HG02973 (cell line): ENCODE results near the gene BCL11B.

Experiments
- ATAC-seq: cut with Tn5 transposase; IDR thresholded peaks from one replicate; pipeline ENCODE4 v1.9.1; 2021; ENCODE audit warnings: moderate library complexity; ENCODE audit not compliant: unreplicated experiment

The BCL11B gene

DNA sequence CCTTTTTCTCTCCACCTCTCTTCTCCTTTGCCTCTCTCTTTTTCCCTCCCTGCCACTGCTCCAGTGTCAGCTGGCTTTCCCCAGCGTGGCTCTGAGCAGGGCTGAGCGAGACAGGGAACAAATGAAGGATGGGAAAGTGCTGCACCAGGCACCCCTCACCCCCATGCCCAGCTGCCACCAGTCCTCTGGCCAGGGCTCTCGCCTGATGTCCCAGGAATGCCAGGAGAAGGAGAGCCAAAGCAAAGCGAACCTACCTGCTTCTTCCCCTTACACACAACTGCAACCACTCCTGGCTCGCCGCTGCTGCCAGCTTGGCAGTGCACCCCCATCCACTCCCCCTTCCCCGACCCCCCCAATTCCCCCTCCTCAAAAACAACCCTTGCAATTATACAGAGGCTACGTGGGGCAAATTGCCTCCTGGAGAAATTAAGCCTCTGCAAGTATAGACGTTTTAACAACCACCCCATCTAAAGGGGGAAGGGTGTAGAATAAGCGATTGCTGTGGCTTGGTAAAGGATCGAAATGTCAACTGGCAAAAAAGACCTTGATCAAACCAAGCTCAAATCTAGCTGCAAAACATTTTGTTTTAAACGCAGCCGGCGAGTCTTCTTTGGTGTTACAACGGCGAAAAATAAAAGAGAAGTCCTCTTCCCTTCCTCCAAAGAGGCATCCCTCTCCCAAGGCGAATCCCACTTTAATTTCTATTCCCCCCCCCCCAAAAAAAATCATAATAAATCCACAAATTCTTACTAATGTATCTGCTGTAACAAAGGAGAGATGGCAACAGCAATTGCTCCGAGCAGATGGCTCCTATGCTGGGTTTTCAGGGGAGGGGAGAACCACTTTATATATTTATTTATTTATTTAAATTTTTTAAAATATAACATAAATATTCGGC, 2.9 kb downstream of the BCL11B start:
- ATAC-seq, result no peak

- no peak for ATAC-seq
These were observed 3.9 kb downstream of the BCL11B start for GRCh38 chr14:99267837-99268781.

DNA sequence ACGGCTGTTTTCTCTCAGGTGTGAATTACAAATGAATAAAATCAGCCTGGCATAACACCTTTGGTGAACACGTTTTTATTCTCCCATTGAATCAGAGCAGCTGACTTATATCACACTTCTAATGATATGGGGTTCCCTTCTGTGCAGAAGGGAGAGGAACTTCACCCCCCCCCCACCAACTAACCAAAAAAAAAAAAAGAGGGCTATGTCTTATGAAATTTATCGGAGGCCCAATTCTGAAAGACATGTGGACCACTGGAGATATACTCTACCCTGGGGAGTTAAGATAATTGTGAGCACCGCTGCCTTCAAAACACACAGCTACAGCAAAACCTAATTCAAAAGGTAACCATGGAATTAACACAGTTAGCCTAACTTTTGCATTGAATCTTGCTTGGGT, 4.6 kb downstream of the BCL11B start:
- no peak for ATAC-seq

DNA sequence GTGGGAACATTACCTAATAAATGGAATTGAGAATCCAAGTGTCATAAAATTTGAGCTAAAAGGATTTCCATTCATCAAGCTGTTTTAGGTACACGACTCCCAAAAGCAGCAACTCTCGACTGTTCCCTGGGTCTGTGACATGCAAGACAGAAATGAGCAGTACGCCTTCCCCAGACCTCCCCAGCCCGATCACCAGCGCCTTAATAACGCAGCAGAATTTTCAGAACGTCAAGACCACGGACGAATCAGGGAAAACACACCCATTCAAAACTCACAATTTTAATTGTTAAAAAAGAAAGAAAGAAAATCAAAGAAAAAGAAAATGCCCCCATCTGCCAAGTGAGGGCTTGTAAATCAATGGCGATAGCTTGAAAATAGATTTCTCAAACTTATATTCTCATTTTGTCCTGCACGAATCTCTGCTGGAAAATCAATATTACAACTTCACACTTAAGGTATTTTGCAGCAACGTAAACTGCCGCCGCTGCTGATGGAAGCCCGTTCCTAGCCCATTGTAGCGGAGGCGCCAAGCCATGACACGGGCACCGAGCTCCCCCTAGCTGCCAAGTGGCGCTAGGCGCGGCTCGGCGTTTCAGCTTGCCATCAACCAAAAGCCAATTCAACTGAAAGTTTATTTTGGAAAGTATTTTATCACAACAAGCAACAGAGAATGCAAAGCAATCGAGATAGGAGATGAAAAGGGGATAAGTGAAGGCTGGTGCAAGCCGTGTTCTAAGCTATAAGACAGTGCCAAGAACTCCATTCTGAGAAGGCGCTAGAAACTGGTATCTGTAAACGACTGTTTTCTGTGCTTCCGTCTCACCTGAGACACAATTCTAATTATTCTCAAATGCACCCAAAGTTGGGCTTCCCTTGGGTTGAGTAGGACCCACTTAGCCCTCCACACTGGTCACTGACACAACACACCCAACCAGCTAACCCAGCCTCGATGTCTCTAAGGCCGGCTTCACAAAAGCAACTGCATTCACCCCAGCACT, 5.5 kb downstream of the BCL11B start:
- ATAC-seq, result peak; percentile 75

DNA sequence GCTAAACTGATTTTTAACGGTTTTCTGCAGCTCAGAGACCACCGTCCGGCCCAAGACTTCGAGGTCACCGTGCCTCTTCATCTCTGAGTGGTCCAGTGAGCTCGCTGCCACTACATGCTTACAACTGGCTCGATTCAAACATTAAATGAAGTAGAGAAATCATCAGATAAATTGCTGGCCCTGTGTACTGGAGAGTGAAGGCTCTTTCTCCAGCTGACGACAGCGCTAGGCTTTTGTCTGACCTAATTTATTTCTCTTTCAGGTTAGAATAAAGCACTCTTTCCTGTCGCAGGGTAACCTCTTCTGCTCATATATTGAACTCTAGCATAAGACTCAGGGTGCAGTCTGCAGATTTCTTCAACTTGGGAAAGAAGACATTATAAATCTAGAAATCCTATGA, 6.4 kb downstream of the BCL11B start:
- ATAC-seq, result no peak

DNA sequence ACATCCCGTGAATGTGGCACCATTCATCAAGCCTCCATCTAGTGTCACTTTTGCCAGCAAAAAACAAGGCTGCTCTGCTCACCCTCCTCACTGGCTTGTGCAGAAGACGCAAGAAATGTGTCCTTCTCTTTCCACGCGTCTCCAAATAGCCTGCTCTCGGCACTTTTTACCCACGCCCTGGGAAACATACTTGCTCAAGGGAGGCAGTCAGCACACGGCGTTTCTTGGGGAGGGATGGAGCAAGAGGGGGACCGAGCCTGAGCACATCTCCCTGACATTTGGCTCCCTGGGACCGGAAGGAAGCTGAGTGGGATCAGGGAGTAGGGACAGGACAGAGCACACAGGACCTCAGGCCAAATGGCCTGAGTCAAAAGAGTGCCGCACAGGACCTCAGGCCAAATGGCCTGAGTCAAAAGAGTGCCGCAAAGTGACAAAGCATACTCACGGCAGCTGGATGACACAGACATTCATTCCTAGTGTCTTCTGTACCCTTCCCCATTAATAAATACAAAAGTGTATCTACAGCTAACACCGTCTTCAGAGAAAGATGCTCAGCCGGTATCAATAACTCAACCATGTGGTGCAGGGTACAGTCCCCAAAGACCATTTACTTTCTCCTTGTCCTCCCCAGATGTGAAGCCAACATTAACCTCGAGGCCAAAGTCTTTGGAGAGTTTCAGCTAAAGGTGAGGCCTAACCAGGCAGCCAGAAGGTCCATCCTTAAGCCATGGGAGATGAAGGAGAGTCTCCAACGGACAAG, 7.1 kb downstream of the BCL11B start:
- ATAC-seq, result no peak

- ATAC-seq, result no peak
These were observed 8.2 kb downstream of the BCL11B start for GRCh38 chr14:99263564-99264330.

DNA sequence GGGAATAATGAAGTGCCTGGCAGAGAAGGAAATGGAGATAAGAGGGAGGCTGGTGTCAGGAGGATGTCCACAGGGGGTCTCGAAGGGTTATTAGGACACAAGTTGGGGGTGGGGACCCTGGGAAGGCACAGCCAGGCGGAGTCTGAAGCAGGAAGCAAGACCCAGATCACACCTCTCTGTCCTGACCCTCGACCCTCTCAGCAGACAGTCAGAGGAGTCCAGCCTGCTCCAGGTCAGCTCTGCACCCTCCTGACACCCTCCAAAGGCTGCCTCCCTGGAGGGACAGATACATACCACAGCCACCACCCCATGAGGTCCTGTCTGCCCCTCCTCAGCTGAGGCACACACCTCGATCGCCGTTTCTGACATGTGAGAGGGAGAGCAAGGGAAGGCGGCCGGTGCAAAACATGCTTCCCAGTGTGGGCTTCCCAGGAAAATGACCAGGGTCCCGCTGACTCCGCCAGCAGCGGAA, 9.0 kb downstream of the BCL11B start:
- ATAC-seq, result no peak

GRCh38 chr14:99261912-99262787, 9.8 kb downstream of the BCL11B start:
- ATAC-seq, result no peak

- ATAC-seq, result no peak
These were observed 11.1 kb downstream of the BCL11B start for GRCh38 chr14:99260587-99261551.

GRCh38 chr14:99260116-99260515, 11.9 kb downstream of the BCL11B start:
- no peak for ATAC-seq

GRCh38 chr14:99258876-99259726, 12.9 kb downstream of the BCL11B start:
- ATAC-seq, result no peak

GRCh38 chr14:99258341-99258861, 13.6 kb downstream of the BCL11B start:
- ATAC-seq, result no peak

GRCh38 chr14:99257673-99258221, 14.2 kb downstream of the BCL11B start:
- no peak for ATAC-seq

- ATAC-seq, result no peak
These were observed 14.8 kb downstream of the BCL11B start for GRCh38 chr14:99257122-99257672.
